HEK293T (cell line): ENCODE data around the gene SERPINB13.

Experiments used
- BHLHE40 ChIP-seq: fragments of 450-650 bp; IDR thresholded peaks from 2 replicates; pipeline ENCODE4 v1.6.1; 2016; ENCODE audit warnings: mild to moderate bottlenecking, moderate library complexity, borderline replicate concordance
- FOXK2 ChIP-seq: fragments of 450-650 bp; IDR thresholded peaks from 2 replicates; pipeline ENCODE4 v1.6.1; 2016; ENCODE audit warnings: mild to moderate bottlenecking
- FOXM1 ChIP-seq: fragments of 450-650 bp; IDR thresholded peaks from 2 replicates; pipeline ENCODE4 v1.6.1; 2017; ENCODE audit warnings: mild to moderate bottlenecking, borderline replicate concordance

- TF ChIP-seq FOXK2 (no peak), BHLHE40 (no peak), FOXM1 (no peak)
Measured at GRCh38 chr18:63588909-63589308, 1.8 kb downstream of the SERPINB13 start.
